Measurements from ENCODE around the gene REEP6. TPM values are rescaled to one million over a fixed set of nuclear protein-coding genes. Genes with fewer than 3 reads are reported as not detected.

REEP6 gene
- total RNA-seq, 1 donor from 2014 or later: 7.4 TPM

- no peak for DNase-seq (ENCODE audit: low spot score)
Measured at GRCh38 chr19:1540365-1540925, 49.5 kb downstream of the REEP6 start.

Other genes starting within 250 kb of the REEP6 start
- gene ATP5F1D, start 249.4 kb upstream of the REEP6 start, total RNA-seq: 189 TPM
- gene MIDN, start 242.6 kb upstream of the REEP6 start, total RNA-seq: 156 TPM
- 243 TPM for gene CIRBP, start 221.8 kb upstream of the REEP6 start, total RNA-seq
- gene FAM174C, start 215.7 kb upstream of the REEP6 start, total RNA-seq: 53.2 TPM
- gene EFNA2, start 205.3 kb upstream of the REEP6 start, total RNA-seq: not detected
- gene NDUFS7, start 107.3 kb upstream of the REEP6 start, total RNA-seq: 75.3 TPM
- gene GAMT, start 89.6 kb upstream of the REEP6 start, total RNA-seq: 8.4 TPM
- 110 TPM for gene DAZAP1, start 83.6 kb upstream of the REEP6 start, total RNA-seq
- 909 TPM for gene RPS15, start 52.8 kb upstream of the REEP6 start, total RNA-seq
- 0.10 TPM for gene APC2, start 41.1 kb upstream of the REEP6 start, total RNA-seq
- 21.6 TPM for gene C19orf25, start 12.0 kb upstream of the REEP6 start, total RNA-seq
- 0.96 TPM for gene PCSK4, start 831 bp upstream of the REEP6 start, total RNA-seq
- 1.8 TPM for gene ADAMTSL5, start 21.8 kb downstream of the REEP6 start, total RNA-seq
- gene PLK5, start 32.9 kb downstream of the REEP6 start, total RNA-seq: not detected
- 20.5 TPM for gene MEX3D, start 77.1 kb downstream of the REEP6 start, total RNA-seq
- gene MBD3, start 101.7 kb downstream of the REEP6 start, total RNA-seq: 65.0 TPM
- gene UQCR11, start 114.3 kb downstream of the REEP6 start, total RNA-seq: 239 TPM
- 44.4 TPM for gene TCF3, start 161.4 kb downstream of the REEP6 start, total RNA-seq

Data from mesenteric fat pad (tissue), 1 donor.